ENCODE measurements around the gene PPCDC. TPM values are rescaled to one million over a fixed set of nuclear protein-coding genes. Genes with fewer than 3 reads are reported as not detected.

The PPCDC gene
- total RNA-seq, 1 donor from 2014 or later: 17.2 TPM

GRCh38 chr15:75050283-75050682 is 26.9 kb downstream of the PPCDC start:
- Mint-ChIP-seq H3K36me3 (peaks cover 2% of the 10 kb centered on the region), H3K27ac (no peak overlapping the region), H3K4me3 (no peak overlapping the region), H3K27me3 (ENCODE audit: low read depth) (no peaks in the 10 kb centered on the region), H3K4me1 (peaks cover 19% of the 10 kb centered on the region), H3K9me3 (no peaks in the 10 kb centered on the region)
- DNase-seq (ENCODE audit: low spot score in 2 of 2, unreplicated experiment in 2 of 2): no peak
- TF ChIP-seq CTCF (IDR thresholded peaks at IDR 0.05; ENCODE audit: unreplicated experiment): no peak

- Mint-ChIP-seq H3K36me3 (peaks cover 2% of the 10 kb centered on the region), H3K9me3 (no peaks in the 10 kb centered on the region), H3K4me3 (no peak overlapping the region), H3K27ac (no peak overlapping the region), H3K4me1 (peaks cover 22% of the 10 kb centered on the region), H3K27me3 (ENCODE audit: low read depth) (no peaks in the 10 kb centered on the region)
- TF ChIP-seq CTCF (IDR thresholded peaks at IDR 0.05; ENCODE audit: unreplicated experiment): no peak
- DNase-seq (ENCODE audit: low spot score in 2 of 2, unreplicated experiment in 2 of 2): no peak
Observed at GRCh38 chr15:75051191-75051608, 27.8 kb downstream of the PPCDC start.

GRCh38 chr15:75051711-75052110 is 28.3 kb downstream of the PPCDC start:
- no peaks in the 10 kb centered on the region for H3K9me3 Mint-ChIP-seq
- no peak overlapping the region for H3K27ac Mint-ChIP-seq
- no peaks in the 10 kb centered on the region for H3K27me3 Mint-ChIP-seq (ENCODE audit: low read depth)
- peaks cover 17% of the 10 kb centered on the region for H3K4me1 Mint-ChIP-seq
- no peak for TF ChIP-seq CTCF (IDR thresholded peaks at IDR 0.05; ENCODE audit: unreplicated experiment)
- no peak for DNase-seq (ENCODE audit: low spot score in 2 of 2, unreplicated experiment in 2 of 2)
- H3K4me3 Mint-ChIP-seq: no peak overlapping the region
- H3K36me3 Mint-ChIP-seq: no peaks in the 10 kb centered on the region

- Mint-ChIP-seq H3K4me3 (no peak overlapping the region), H3K36me3 (no peaks in the 10 kb centered on the region), H3K4me1 (peaks cover 16% of the 10 kb centered on the region), H3K27me3 (ENCODE audit: low read depth) (no peaks in the 10 kb centered on the region), H3K9me3 (no peaks in the 10 kb centered on the region), H3K27ac (no peak overlapping the region)
- no peak for DNase-seq (ENCODE audit: low spot score in 2 of 2, unreplicated experiment in 2 of 2)
- TF ChIP-seq CTCF (IDR thresholded peaks at IDR 0.05; ENCODE audit: unreplicated experiment): no peak
Observed at GRCh38 chr15:75052972-75053747, 29.8 kb downstream of the PPCDC start.

GRCh38 chr15:75053748-75054125 is 30.3 kb downstream of the PPCDC start:
- H3K4me3 Mint-ChIP-seq: no peak overlapping the region
- H3K4me1 Mint-ChIP-seq: peaks cover 22% of the 10 kb centered on the region
- no peak for TF ChIP-seq CTCF (IDR thresholded peaks at IDR 0.05; ENCODE audit: unreplicated experiment)
- DNase-seq (ENCODE audit: low spot score in 2 of 2, unreplicated experiment in 2 of 2): no peak
- no peaks in the 10 kb centered on the region for H3K27me3 Mint-ChIP-seq (ENCODE audit: low read depth)
- no peak overlapping the region for H3K27ac Mint-ChIP-seq
- no peaks in the 10 kb centered on the region for H3K9me3 Mint-ChIP-seq
- H3K36me3 Mint-ChIP-seq: no peaks in the 10 kb centered on the region
